Smooth muscle cell (in vitro differentiated cells): ENCODE data around the gene FUOM. TPM values are rescaled to one million over a fixed set of nuclear protein-coding genes. Genes with fewer than 3 reads are reported as not detected.

Experiments used
- DNase-seq: peaks from one replicate; lab custom pipeline; 2025; ENCODE audit not compliant: unreplicated experiment; lab: John Stamatoyannopoulos, UW
- H2AFZ ChIP-seq: fragments of 200-600 bp; sonication (generic); 2 replicates; pipeline ENCODE4 v1.6.0; 2016; ENCODE audit warnings: antibody characterized with exemption, low read depth, mild to moderate bottlenecking
- H3F3A ChIP-seq: fragments of 200-600 bp; sonication (generic); 2 replicates; pipeline ENCODE4 v1.6.0; 2017; ENCODE audit warnings: antibody characterized with exemption, low read depth
- H3K27ac ChIP-seq: fragments of 200-600 bp; sonication (generic); 2 replicates; pipeline ENCODE4 v1.5.1; 2016; ENCODE audit warnings: low read depth, mild to moderate bottlenecking
- H3K27me3 ChIP-seq: fragments of 200-600 bp; sonication (generic); 2 replicates; pipeline ENCODE4 v1.6.1; 2016; ENCODE audit warnings: low read depth, mild to moderate bottlenecking
- H3K36me3 ChIP-seq: fragments of 200-600 bp; sonication (generic); 2 replicates; pipeline ENCODE4 v1.5.1; 2016; ENCODE audit warnings: low read depth
- H3K4me1 ChIP-seq: fragments of 200-600 bp; sonication (generic); 2 replicates; pipeline ENCODE4 v1.5.1; 2016; ENCODE audit warnings: low read depth
- H3K4me2 ChIP-seq: fragments of 200-600 bp; sonication (generic); 2 replicates; pipeline ENCODE4 v1.6.0; 2016; ENCODE audit warnings: mild to moderate bottlenecking
- H3K4me3 ChIP-seq: fragments of 200-600 bp; sonication (generic); 2 replicates; pipeline ENCODE4 v1.5.1; 2016; ENCODE audit warnings: mild to moderate bottlenecking
- H3K79me2 ChIP-seq: fragments of 200-600 bp; sonication (generic); 2 replicates; pipeline ENCODE4 v1.6.0; 2016; ENCODE audit warnings: low read depth, mild to moderate bottlenecking
- H3K9ac ChIP-seq: fragments of 200-600 bp; sonication (generic); 2 replicates; pipeline ENCODE4 v1.6.0; 2016; ENCODE audit warnings: low read depth
- H3K9me3 ChIP-seq: fragments of 200-600 bp; sonication (generic); replicated peaks from 2 replicates; pipeline ENCODE4 v1.5.1; 2016; ENCODE audit warnings: low read depth
- H4K20me1 ChIP-seq: fragments of 200-600 bp; sonication (generic); 2 replicates; pipeline ENCODE4 v1.6.0; 2016; ENCODE audit warnings: low read depth
- CTCF ChIP-seq: fragments of 200-600 bp; sonication (generic); IDR thresholded peaks from 2 replicates; pipeline ENCODE4 v1.5.1; 2017; ENCODE audit warnings: borderline replicate concordance, mild to moderate bottlenecking, antibody characterized with exemption; ENCODE audit not compliant: insufficient read depth, poor library complexity, severe bottlenecking
- WGBS: methylation state at CpG from one replicate; pipeline ENCODE4 v1.1.7; 2016; ENCODE audit warnings: low lambda C conversion rate; 5-methylcytosine and 5-hydroxymethylcytosine counted together
- polyA plus RNA-seq: library from polyadenylated mRNA; unstranded; fragments of >200 nt; fragmentation: Nextera tagmentation; extraction: Ambion mirVana; gene quantifications from 2 replicates; pipeline ENCODE4 v1.2.1, GENCODE V29; 2016
- total RNA-seq: library from RNA; depleted of rRNA; stranded (reverse); fragments of >200 nt; gene quantifications from 2 replicates; pipeline ENCODE4 v1.2.3, GENCODE V29; 2014

Gene FUOM
- total and polyA plus RNA-seq, 2 experiments from 2014 or later, result 19.5 to 46.7 TPM

DNA sequence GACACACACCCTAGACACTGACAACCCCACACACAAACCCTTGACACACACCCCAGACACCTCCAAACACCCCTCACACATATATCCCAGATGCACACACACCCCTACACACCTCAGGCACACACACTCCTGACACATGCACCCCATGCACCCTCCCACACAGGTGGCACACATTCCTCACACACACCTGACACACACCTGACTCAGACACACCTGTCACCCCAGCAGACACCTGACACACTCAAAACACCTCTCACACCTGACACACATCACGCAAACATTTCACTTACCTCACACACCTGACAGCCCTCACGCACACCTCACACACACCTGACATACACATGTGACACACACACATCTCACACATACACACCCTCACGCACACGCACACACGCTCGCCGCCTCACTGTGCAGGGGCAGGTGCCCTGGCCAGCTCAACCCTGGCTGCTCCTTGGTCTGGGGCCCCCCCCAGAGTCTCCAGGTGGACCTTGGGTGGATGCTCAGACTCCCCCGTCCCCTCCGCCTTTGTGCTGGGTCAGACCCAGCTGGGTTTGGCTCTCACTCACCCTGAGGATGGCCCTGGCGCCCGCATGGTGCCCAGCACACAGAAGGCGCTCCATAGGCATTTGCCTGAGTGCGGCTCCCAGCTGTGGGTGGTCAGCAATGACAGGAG, 18.0 kb downstream of the FUOM start:
- no peak for TF ChIP-seq CTCF
- H3K4me2 ChIP-seq, result no peak overlapping the region
- no peak overlapping the region for H3K27ac ChIP-seq
- H3K79me2 ChIP-seq, result no peaks in the 10 kb centered on the region
- H4K20me1 ChIP-seq, result no peaks in the 10 kb centered on the region
- H3K4me3 ChIP-seq, result no peak overlapping the region
- DNase-seq, result no peak
- H3K4me1 ChIP-seq, result no peaks in the 10 kb centered on the region
- H3K9me3 ChIP-seq, result no peaks in the 10 kb centered on the region
- H3F3A ChIP-seq, result no peaks in the 10 kb centered on the region
- 95% methylated on average over 13 of the region's 13 CpGs for WGBS
- H2AFZ ChIP-seq, result no peak overlapping the region
- H3K27me3 ChIP-seq, result peaks cover 27% of the 10 kb centered on the region
- no peaks in the 10 kb centered on the region for H3K36me3 ChIP-seq
- no peak overlapping the region for H3K9ac ChIP-seq

GRCh38 chr10:133338080-133339071, 19.4 kb downstream of the FUOM start:
- Histone ChIP-seq H3K27ac (no peak overlapping the region), H3F3A (no peaks in the 10 kb centered on the region), H3K36me3 (no peaks in the 10 kb centered on the region), H3K4me1 (no peaks in the 10 kb centered on the region), H2AFZ (no peak overlapping the region), H4K20me1 (no peaks in the 10 kb centered on the region), H3K9ac (no peak overlapping the region), H3K4me3 (no peak overlapping the region), H3K79me2 (no peaks in the 10 kb centered on the region), H3K27me3 (peaks cover 33% of the 10 kb centered on the region), H3K9me3 (no peaks in the 10 kb centered on the region), H3K4me2 (no peak overlapping the region)
- WGBS, result 93% methylated on average over 10 of the region's 10 CpGs
- no peak for TF ChIP-seq CTCF
- no peak for DNase-seq

GRCh38 chr10:133337370-133337725, 20.5 kb downstream of the FUOM start:
- H3K9ac ChIP-seq, result no peak overlapping the region
- H3K36me3 ChIP-seq, result no peaks in the 10 kb centered on the region
- H3K4me2 ChIP-seq, result no peak overlapping the region
- no peak overlapping the region for H3K4me3 ChIP-seq
- no peak for DNase-seq
- H3K27me3 ChIP-seq, result peaks cover 43% of the 10 kb centered on the region
- no peaks in the 10 kb centered on the region for H3F3A ChIP-seq
- no peak overlapping the region for H2AFZ ChIP-seq
- H3K79me2 ChIP-seq, result no peaks in the 10 kb centered on the region
- H3K4me1 ChIP-seq, result no peaks in the 10 kb centered on the region
- H3K27ac ChIP-seq, result no peak overlapping the region
- H4K20me1 ChIP-seq, result no peaks in the 10 kb centered on the region
- no peaks in the 10 kb centered on the region for H3K9me3 ChIP-seq
- TF ChIP-seq CTCF, result no peak
- 92% methylated on average over 3 of the region's 3 CpGs for WGBS
